Bronchial epithelial cell (primary cell): ENCODE measurements around the gene CASK. TPM values are rescaled to one million over a fixed set of nuclear protein-coding genes. Genes with fewer than 3 reads are reported as not detected.
"Not testable (repeated sequence)": the region's sequence is repeated elsewhere in the genome, so short reads cannot be mapped to it uniquely, and the experiment has no call there.

Experiments
- DNase-seq: peaks from one replicate; pipeline ENCODE4 v3.0.0-alpha.2; 2010; ENCODE audit warnings: low read depth
- FAIRE-seq: peaks from 2 replicates; lab custom pipeline; 2011; peaks lifted over from hg19 to GRCh38; lab: Jason Lieb, UNC
- H3K27me3 ChIP-seq: 2 replicates; pipeline ENCODE4 v1.5.1; 2011; ENCODE audit warnings: low read length; ENCODE audit not compliant: control insufficient read depth, insufficient read depth
- H3K36me3 ChIP-seq: 2 replicates; pipeline ENCODE4 v1.5.1; 2011; ENCODE audit warnings: low read length; ENCODE audit not compliant: control insufficient read depth, insufficient read depth
- H3K4me3 ChIP-seq: 2 replicates; pipeline ENCODE4 v1.5.1; 2011; ENCODE audit warnings: mild to moderate bottlenecking, low read depth, low read length, control low read depth
- total RNA-seq: library from RNA; depleted of rRNA; stranded (reverse); fragments of >200 nt; gene quantifications from 2 replicates; pipeline ENCODE4 v1.2.1, GENCODE V29; 2014
- TF ChIP-seq, protein P1 (sequence below): IDR thresholded peaks from 2 replicates; pipeline ENCODE4 v1.5.1; 2011; ENCODE audit warnings: mild to moderate bottlenecking, moderate library complexity, low read length, control low read depth, inconsistent platforms; ENCODE audit not compliant: insufficient read depth, severe bottlenecking

The CASK gene
- total RNA-seq, 1 donor from 2014 or later = 141 TPM

DNA sequence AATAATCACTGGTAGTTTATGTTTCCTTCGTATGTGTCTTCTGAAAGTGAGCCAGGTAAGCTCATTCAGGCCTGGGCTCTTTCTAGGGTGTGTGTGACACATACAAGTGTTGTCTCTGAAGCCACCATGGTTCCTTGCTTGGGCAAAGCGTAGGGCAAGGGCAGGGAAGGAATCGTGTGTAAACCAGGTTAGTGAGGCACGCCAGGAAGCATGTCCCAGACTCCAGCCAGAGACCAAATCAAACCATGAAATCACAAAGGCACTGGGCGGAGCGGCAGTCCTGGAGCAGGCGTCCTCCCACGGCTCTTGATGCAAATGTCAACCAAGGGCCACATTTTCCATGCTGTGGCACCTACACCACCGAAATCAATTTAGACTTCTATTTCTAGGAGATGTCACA, 409.2 kb downstream of the CASK start:
- Histone ChIP-seq H3K4me3 (no peak overlapping the region), H3K36me3 (no peaks in the 10 kb centered on the region), H3K27me3 (no peaks in the 10 kb centered on the region)
- DNase-seq (no peak), FAIRE-seq (no peak)
- TF ChIP-seq, protein P1, sequence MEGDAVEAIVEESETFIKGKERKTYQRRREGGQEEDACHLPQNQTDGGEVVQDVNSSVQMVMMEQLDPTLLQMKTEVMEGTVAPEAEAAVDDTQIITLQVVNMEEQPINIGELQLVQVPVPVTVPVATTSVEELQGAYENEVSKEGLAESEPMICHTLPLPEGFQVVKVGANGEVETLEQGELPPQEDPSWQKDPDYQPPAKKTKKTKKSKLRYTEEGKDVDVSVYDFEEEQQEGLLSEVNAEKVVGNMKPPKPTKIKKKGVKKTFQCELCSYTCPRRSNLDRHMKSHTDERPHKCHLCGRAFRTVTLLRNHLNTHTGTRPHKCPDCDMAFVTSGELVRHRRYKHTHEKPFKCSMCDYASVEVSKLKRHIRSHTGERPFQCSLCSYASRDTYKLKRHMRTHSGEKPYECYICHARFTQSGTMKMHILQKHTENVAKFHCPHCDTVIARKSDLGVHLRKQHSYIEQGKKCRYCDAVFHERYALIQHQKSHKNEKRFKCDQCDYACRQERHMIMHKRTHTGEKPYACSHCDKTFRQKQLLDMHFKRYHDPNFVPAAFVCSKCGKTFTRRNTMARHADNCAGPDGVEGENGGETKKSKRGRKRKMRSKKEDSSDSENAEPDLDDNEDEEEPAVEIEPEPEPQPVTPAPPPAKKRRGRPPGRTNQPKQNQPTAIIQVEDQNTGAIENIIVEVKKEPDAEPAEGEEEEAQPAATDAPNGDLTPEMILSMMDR = no peak

DNA sequence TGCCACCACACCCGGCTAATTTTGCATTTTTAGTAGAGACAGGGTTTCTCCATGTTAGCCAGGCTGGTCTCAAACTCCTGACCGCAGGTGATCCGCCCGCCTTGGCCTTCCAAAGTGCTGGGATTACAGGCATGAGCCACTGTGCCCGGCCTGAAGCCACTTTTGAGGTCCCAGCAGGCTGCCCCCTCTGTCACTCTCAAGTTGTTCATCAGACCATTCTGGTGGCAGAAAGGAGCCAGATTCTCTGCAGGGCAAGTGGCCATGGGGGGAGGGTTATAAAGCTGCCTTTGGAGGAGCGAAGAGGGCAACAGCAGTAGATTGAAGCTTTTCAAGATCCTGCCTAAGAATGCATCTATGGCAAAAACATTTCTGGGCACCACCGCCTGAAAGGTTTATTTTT, 410.5 kb downstream of the CASK start:
- DNase-seq, H3K36me3 ChIP-seq, H3K27me3 ChIP-seq, FAIRE-seq, H3K4me3 ChIP-seq: not testable (repeated sequence)

DNA sequence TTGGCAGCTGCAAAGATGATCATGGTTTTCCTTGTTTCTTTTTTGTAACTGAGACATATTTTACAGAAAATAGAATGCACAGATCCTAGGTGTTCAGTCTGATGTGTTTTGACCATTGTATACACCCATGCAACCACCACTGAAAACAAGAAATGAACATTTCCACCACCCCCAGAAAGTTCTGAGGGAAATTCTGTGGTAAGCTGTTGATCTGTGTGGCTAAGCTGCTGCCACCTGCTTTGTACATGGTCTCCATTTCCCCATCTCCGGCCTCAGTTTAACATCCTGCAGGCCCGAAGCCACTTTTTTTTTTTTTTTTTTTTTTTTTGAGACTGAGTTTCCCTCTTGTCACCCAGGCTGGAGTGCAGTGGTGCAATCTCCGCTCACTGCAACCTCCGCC, 411.0 kb downstream of the CASK start:
- TF ChIP-seq, protein P1 = no peak
- FAIRE-seq (no peak), DNase-seq (no peak)
- H3K27me3 ChIP-seq = no peaks in the 10 kb centered on the region
- no peaks in the 10 kb centered on the region for H3K36me3 ChIP-seq
- H3K4me3 ChIP-seq = no peak overlapping the region

DNA sequence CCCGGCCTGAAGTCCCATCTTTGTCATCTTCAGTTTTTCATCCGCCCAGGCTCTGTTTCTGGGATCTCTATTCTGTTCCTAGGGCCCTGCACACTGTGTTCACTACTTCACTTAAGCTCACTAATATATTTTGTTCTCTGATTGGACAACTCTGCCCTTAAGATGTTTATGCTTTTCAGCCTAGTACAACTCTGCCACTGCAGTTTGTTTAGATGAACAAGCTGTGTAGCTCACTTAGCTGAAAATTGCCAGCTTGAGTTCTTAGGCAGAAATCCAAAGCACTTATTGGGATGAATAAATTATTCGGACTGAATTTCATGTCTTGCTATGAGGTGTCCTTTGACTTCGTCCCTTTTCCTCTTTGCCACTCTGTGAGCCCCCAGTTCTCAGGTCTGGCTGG, 415.4 kb downstream of the CASK start:
- H3K27me3 ChIP-seq = no peaks in the 10 kb centered on the region
- no peaks in the 10 kb centered on the region for H3K36me3 ChIP-seq
- TF ChIP-seq, protein P1 = no peak
- DNase-seq (no peak), FAIRE-seq (no peak)
- no peak overlapping the region for H3K4me3 ChIP-seq

DNA sequence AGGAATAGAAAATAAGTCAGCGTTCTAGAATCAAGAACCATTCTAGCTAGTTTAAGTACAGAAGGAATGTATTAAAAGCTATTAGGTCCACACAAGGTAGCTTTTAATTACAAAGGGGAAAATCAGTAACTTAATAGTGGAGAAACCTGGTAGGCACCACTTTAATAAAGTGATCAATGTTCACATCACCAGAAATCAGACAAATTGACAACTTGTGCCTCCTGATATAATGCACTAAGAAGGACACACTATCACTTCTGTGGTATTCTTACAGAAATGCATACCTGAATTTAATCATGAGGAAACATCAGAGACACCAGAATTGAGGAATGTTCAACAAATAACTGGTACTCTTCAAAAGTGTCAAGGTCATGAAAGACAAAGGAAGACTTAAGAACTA, 421.4 kb downstream of the CASK start:
- no peak for FAIRE-seq

DNA sequence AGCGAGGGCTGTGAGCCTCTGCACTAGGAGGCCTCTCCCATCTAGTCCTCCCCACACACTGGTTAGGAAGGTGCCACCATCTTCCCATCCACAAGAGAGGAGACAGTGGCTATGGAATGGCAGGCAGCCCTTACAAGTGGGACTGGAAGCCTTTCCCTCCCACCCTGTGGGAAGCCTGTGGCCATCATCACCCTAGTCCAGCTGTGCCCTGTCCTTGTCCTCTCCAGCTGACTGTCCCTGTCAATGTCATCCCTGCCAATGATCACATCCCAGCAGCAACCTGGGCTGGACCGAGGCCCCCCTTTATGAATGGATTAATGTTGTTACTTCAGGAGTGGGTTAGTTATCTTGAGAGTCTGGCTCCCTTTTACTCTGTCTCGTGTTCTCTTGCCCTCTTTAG, 423.4 kb downstream of the CASK start:
- no peak for FAIRE-seq
- H3K4me3 ChIP-seq = no peak overlapping the region
- H3K27me3 ChIP-seq = no peaks in the 10 kb centered on the region
- TF ChIP-seq, protein P1 = no peak
- DNase-seq = no peak
- no peaks in the 10 kb centered on the region for H3K36me3 ChIP-seq

More for the DNA sequence above, 421.4 kb downstream of the CASK start:
- H3K4me3 ChIP-seq = no peak overlapping the region
- H3K27me3 ChIP-seq = no peaks in the 10 kb centered on the region
- TF ChIP-seq, protein P1 = no peak
- no peaks in the 10 kb centered on the region for H3K36me3 ChIP-seq
- no peak for DNase-seq
